Dermis microvascular lymphatic vessel endothelial cell (primary cell): ENCODE measurements around the gene NBPF3. TPM values are rescaled to one million over a fixed set of nuclear protein-coding genes. Genes with fewer than 3 reads are reported as not detected.

ENCODE experiments used
- DNase-seq, 2 donors: peaks; one replicate each; pipeline versions ENCODE4 v3.0.0 to v3.0.0-alpha.2; 2010; ENCODE audit warnings: low read depth in 2 of 2
- total RNA-seq: library from RNA; depleted of rRNA; stranded (reverse); fragments of >200 nt; gene quantifications from 2 replicates; pipeline ENCODE4 v1.2.1, GENCODE V29; 2014

NBPF3 gene
- total RNA-seq, 1 donor from 2014 or later = 7.4 TPM

GRCh38 chr1:21494196-21494595 is 54.3 kb downstream of the NBPF3 start:
- no peak for DNase-seq

- no peak for DNase-seq
Measured at GRCh38 chr1:21495225-21495820, 55.4 kb downstream of the NBPF3 start.

- DNase-seq = no peak
Measured at GRCh38 chr1:21496063-21496462, 56.1 kb downstream of the NBPF3 start.

DNA sequence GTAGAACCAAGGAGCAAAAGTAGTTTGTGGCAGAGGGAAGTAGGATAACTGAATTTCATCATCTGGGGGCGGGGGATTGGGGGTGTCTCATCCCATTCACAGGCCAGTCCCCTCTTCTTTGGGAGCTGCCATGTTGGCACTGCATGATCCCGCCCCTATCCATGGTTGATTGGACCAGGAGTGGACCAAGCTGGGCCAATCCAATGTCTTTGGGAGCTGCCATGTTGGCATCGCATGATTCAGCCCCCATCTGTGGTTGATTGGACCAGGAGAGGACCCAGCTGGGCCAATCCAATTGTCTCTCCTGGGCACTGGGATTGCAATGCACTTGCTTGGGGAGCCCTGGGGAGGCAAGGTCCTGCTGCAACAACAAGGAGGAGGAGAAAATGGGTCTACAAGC is 56.9 kb downstream of the NBPF3 start:
- no peak for DNase-seq

GRCh38 chr1:21497466-21498061 is 57.6 kb downstream of the NBPF3 start:
- DNase-seq = no peak

- no peak for DNase-seq
Measured at GRCh38 chr1:21499283-21499950, 59.5 kb downstream of the NBPF3 start.

GRCh38 chr1:21503706-21504377 is 63.9 kb downstream of the NBPF3 start:
- DNase-seq = peak in 1 of 2 donors; percentile 53

- DNase-seq = no peak
Measured at GRCh38 chr1:21506804-21507203, 66.9 kb downstream of the NBPF3 start.

DNA sequence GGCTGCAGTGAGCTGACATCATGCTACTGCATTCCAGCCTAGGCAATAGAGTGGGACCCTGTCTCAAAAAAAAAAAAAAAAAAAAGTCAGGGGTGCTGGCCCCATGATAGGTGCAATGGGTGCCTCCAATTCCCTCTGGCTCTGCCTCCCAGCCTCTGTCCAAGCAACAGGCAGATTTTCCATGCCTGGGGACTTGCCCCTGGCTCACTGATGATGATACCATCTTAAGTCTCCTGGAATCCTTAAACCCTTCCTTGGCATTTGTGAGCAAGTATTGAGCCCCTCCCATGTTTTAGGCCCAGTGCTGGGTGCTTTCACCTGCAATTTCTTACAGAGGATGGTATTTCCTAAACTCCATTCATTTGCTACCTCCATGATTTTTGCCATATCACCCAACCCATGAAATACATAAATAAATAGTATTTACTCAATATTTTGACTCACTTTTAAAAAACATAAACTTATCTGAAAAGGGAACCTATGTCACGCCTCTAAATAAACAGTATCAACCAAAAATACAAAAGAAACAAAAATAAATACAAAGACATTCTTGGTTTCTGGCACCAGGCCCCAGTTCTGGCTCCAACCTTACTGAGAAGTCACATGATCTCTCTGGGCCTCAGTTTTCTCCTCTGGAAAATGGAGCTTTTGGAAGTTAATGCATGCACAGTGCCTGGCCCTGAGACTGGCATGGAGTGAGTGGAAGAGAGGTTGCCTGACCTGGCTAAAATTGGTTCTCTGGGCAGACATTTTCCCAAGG is 67.8 kb downstream of the NBPF3 start:
- DNase-seq = no peak

DNA sequence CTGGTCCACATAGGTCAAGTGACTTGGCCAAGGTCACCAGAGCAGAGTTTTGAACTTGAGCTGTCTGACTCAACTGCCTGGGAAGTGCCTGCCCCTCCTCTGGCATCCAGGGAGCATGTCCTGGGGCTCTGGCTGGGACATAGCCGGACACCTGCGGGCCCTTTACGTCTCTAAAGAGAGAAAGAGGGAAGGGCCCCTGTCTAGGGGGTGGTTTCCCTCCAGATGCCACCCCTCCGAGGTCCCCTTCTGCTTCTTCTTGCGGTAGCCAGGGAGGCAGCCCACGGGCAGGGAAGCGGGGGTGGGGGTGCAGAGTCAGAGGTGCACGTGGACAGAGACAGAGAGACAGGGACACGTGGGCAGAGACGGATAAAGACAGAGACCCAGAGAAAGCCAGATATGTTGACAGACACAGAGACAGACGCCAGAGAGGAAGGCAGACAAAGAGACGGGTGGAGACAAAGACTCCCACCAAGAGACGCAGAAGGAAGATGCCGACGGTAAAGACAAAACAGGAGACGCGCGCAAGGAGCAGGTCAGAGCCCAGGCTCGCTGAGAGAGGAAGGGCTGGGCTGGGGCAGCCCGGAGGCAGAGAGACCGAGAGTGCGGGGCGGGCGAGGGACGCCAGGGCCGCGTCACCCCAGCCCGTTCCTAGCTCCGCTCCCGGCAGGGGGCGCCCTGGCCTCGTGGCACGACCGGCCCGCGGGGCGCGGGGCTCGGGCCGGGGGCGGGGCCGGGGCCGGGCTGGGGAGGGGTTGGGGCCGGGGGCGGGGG is 68.8 kb downstream of the NBPF3 start:
- peak in 1 of 2 donors; percentile 51 for DNase-seq

DNA sequence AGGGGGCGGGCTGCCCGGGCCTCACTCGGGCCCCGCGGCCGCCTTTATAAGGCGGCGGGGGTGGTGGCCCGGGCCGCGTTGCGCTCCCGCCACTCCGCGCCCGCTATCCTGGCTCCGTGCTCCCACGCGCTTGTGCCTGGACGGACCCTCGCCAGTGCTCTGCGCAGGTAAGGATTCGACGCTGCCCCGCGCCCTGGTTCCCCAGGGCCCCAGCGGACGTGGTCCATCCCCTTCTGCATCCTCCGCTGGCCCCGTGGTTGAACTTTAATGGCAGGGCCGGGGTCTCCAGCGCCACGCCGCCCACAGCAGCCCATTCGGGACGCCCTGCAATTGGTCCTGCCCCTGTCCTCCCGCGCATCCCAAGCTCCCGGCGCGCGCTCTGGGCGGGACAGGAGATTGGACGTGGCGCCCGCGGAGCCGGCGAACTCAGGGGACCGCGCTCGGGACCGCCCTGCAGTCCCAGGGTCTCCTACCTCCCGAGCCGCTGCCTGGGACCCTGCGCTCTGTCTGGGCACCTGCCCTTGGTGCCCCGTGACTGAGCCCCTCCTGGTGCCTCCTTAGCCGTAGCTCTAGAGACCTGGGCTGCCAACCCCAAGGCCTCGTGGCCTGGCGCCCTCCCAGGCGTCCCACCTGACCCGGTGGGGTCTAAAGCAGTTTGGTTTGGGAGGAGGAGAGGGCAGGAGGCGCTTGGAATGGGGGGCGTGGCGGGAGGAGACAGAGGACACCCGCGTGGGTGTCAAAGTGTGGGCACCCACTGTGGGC is 69.6 kb downstream of the NBPF3 start, which contains the start of gene ALPL:
TSS of gene ALPL (plus strand) at position 73 of the 762 bp plus-strand sequence. CDS start 44,659 bp downstream, outside the sequence.
- no peak for DNase-seq

GRCh38 chr1:21510113-21510493 is 70.2 kb downstream of the NBPF3 start:
- DNase-seq = no peak

- DNase-seq = no peak
Measured at GRCh38 chr1:21510885-21511578, 71.1 kb downstream of the NBPF3 start.

DNA sequence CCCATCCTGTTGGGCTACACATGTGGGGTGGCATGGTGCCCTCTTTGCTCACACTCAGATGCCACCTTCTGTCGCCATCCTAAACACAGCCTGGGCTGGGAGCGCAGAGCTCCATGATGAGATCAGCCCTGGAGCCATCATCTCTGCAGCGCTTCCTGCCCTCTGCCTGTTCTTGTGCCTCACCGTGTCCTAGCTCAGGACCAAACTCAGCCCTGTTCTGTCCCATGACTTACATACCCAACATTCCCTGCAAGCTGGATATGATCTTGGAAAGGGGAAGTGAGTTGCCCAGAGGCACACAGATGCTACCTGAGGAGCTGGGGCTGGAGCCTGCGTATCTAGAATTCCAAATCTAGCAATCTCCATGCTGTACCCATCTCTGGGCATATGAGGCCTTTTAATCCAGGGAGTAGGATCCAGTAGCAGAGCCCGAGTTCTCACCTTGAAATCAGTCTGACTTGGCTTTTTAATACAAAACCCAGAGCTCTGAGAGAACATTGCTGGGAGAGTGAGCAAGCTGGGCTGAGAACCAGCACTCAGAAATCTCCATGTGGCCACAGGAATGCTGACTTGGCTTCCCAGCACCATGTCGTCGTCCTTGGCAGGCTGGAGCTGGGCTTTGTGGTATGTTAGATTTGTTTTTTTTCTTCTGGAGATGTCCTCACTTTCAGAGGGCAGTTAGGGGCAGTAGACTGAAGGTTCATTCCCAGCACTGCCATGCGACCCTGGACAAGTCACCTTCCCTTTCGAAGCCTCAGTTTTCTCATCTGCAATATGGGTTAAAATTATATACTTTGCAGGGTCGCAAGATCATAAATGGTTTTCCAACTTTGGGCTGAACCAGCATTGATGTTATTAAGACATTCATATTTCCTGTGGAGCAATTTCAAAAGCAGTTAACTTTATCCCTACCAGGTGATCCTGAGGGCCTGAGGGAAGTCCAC is 71.9 kb downstream of the NBPF3 start:
- no peak for DNase-seq

DNA sequence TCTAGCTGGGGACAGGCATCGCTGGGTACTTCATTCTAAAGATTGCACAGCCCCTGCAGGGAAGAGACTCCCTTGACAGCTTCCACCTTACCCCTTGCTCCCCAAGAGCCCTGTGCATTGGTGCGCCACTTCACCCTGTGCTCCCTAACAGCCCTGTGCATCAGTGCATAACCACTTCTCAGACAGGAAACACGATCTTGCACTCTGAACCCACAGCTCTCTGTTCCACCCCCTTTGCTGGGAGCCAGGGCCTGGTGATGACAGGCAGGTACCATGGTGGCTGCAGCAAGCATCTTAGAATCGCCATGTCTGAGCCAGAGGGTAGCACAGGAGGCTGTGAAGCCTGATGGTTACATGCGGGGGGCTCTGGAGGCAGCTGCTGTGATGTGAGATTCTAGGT is 74.3 kb downstream of the NBPF3 start:
- no peak for DNase-seq

DNA sequence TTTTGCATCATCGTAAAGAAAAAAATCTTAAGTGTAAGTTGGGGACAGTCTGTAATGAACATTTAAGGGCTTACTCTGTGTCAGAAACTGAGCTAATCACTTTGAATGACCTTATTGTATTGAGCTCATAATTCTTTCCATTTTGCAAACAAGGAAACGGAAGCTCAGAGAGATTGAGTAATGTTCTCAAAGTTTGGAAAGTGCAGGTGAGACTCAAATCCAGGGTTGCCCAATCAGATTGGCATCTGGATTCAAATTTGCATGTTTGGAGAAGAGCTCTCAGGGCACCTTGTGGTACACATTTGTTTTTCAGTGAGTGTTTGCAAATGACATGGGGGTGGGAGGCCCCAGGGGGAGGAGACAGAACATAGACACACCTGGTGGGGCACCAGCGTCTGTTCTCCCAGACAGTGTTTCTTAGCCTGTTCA is 77.2 kb downstream of the NBPF3 start:
- no peak for DNase-seq

DNA sequence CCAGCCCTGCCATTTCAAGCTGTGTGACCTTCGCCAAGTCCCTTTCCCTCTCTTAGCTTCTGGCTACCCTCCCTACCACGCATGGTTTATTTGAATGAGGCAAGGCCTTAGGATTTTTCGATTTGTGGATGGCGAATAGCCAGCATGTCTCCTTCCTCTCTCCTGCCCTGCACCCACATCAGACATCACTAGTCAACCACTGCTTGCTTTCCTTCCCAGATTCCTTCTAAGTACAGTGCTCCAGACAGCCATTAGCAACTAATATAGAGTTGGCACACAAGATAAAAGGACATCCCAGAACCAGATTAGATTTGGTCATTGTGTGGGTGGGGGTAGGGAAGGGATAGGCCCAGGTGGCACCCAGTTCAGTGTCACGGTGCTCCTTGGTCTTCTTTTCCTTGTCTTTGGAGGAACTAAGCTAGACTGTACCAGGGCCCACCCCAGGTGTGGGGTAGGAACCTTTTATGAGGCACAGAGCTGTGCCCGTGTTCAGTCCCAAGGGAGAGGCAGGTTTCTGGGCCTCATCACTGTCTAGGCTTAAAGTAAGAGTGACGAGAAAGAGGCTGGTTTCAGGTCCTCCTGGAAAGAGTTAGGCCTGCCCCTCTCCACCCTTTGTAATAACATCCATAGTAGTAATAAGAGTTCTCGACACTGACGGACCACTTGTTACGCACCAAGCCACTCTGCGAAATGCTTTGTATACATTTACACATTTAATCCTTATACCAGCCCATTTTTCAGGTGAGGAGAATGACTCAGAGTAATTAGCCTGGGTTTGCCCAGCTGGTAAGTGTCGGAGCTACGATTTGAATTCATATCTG is 77.9 kb downstream of the NBPF3 start:
- DNase-seq = no peak
